ENCODE data around the gene RANBP10.

The RANBP10 gene

DNA sequence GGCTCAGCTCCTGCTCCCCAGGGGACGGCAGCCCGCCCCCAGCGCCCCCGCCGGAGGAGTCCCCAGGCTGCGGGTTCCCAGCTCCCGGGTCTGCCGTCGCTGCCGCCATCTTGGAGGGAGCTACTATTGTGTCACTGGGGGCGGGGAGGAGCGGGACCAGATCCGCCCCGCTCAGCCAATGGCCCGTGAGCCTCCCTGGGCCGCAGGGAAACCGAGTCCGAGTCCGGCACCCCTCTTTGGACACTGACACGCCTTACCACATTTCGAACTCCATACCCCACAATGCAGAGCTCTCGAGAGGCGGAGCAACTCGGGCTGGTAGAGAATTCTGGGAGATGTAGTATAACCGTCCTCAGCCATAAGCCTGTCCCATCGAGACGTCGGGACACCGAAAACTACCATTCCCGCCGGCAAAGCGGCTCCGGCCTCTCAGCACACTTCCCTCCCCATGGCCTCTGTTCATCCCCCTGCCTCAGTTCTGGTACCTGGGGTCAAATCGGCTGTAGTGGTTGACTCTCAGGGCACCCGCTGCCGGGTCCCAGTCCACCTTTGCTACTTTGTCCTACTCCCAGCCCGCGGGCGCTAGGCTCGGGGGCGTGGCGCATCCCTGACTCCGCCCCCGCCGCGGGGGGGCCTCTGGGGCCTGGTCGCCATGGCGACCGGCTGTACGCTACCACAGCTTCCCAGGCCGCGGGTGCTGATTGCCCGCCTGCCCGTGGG is at the start of gene RANBP10, which contains the start of gene TSNAXIP1:
RANBP10 (minus strand) TSS at position 133 of the 720 bp plus-strand sequence; CDS start at position 109, 24 bp downstream.
TSNAXIP1 (plus strand) TSS at position 462 of the 720 bp plus-strand sequence. CDS start 261 bp downstream, outside the sequence.
- Histone ChIP-seq H3K27ac (ENCODE audit: poor library complexity, severe bottlenecking) (no peak within 1 kb of the TSS), H3K9me3 (ENCODE audit: severe bottlenecking) (no peaks in the 10 kb centered on the region), H3K27me3 (ENCODE audit: insufficient read depth, poor library complexity, severe bottlenecking) (no peaks in the 10 kb centered on the region), H3K36me3 (ENCODE audit: low read depth) (peaks cover 24% of the 10 kb centered on the region), H3K4me1 (ENCODE audit: insufficient read depth, poor library complexity, severe bottlenecking) (no peaks in the 10 kb centered on the region), H3K4me3 (ENCODE audit: severe bottlenecking) (peak within 1 kb of the TSS; percentile 60)
- DNase-seq (ENCODE audit: low spot score) = peak; percentile 99
- ATAC-seq (ENCODE audit: low read depth) = peak; percentile 97
- TF ChIP-seq, protein P1, sequence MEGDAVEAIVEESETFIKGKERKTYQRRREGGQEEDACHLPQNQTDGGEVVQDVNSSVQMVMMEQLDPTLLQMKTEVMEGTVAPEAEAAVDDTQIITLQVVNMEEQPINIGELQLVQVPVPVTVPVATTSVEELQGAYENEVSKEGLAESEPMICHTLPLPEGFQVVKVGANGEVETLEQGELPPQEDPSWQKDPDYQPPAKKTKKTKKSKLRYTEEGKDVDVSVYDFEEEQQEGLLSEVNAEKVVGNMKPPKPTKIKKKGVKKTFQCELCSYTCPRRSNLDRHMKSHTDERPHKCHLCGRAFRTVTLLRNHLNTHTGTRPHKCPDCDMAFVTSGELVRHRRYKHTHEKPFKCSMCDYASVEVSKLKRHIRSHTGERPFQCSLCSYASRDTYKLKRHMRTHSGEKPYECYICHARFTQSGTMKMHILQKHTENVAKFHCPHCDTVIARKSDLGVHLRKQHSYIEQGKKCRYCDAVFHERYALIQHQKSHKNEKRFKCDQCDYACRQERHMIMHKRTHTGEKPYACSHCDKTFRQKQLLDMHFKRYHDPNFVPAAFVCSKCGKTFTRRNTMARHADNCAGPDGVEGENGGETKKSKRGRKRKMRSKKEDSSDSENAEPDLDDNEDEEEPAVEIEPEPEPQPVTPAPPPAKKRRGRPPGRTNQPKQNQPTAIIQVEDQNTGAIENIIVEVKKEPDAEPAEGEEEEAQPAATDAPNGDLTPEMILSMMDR (IDR thresholded peaks at IDR 0.05; ENCODE audit: poor library complexity, severe bottlenecking) = no peak

DNA sequence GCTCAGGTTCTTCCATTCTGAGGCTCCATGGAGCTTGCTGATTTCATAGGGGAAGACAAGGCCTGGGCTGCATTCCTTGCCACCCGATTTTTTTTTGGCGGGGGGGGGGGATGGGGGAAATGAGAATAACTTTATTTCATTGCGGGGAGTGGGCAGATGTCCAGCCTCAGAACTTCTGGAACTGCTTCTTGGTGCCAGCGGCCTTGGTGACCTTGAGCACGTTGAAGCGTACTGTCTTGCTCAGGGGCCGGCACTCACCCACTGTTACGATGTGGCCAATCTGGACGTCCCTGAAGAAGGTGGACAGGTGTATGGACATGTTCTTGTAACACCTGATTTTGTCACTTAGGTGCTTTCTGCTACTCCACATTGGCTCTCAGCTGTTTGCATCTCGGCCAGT is 49.4 kb upstream of the RANBP10 start:
- TF ChIP-seq, protein P1 (IDR thresholded peaks at IDR 0.05; ENCODE audit: poor library complexity, severe bottlenecking) = no peak
- H3K36me3 ChIP-seq (ENCODE audit: low read depth) = peaks cover 41% of the 10 kb centered on the region
- no peaks in the 10 kb centered on the region for H3K9me3 ChIP-seq (ENCODE audit: severe bottlenecking)
- H3K4me3 ChIP-seq (ENCODE audit: severe bottlenecking) = no peak overlapping the region
- H3K4me1 ChIP-seq (ENCODE audit: insufficient read depth, poor library complexity, severe bottlenecking) = peaks cover 26% of the 10 kb centered on the region
- DNase-seq (ENCODE audit: low spot score) = no peak
- H3K27ac ChIP-seq (ENCODE audit: poor library complexity, severe bottlenecking) = no peak overlapping the region
- no peak for ATAC-seq (ENCODE audit: low read depth)
- no peaks in the 10 kb centered on the region for H3K27me3 ChIP-seq (ENCODE audit: insufficient read depth, poor library complexity, severe bottlenecking)

DNA sequence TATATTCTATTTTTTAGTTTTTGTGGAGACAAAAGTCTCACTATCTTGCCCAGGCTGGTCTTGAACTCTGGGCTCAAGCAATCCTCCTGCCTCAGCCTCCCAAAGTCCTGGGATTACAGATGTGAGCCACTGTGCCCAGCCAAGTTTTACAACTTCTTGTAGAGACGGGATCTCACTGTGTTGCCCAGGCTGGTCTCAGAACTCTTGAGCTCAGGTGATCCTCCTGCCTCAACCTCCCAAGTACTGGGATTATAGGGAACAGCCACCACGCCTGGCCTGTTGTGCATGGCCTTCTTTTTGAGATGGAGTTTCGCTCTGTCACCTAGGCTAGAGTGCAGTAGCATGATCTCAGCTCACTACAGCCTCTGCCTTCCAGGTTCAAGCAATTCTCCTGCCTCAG is 47.3 kb upstream of the RANBP10 start:
- Histone ChIP-seq H3K9me3 (ENCODE audit: severe bottlenecking) (no peaks in the 10 kb centered on the region), H3K36me3 (ENCODE audit: low read depth) (peaks cover 43% of the 10 kb centered on the region), H3K27me3 (ENCODE audit: insufficient read depth, poor library complexity, severe bottlenecking) (no peaks in the 10 kb centered on the region), H3K27ac (ENCODE audit: poor library complexity, severe bottlenecking) (no peak overlapping the region), H3K4me3 (ENCODE audit: severe bottlenecking) (no peak overlapping the region), H3K4me1 (ENCODE audit: insufficient read depth, poor library complexity, severe bottlenecking) (peaks cover 18% of the 10 kb centered on the region)
- DNase-seq (ENCODE audit: low spot score) (no peak), ATAC-seq (ENCODE audit: low read depth) (no peak)
- TF ChIP-seq, protein P1 (IDR thresholded peaks at IDR 0.05; ENCODE audit: poor library complexity, severe bottlenecking) = no peak

DNA sequence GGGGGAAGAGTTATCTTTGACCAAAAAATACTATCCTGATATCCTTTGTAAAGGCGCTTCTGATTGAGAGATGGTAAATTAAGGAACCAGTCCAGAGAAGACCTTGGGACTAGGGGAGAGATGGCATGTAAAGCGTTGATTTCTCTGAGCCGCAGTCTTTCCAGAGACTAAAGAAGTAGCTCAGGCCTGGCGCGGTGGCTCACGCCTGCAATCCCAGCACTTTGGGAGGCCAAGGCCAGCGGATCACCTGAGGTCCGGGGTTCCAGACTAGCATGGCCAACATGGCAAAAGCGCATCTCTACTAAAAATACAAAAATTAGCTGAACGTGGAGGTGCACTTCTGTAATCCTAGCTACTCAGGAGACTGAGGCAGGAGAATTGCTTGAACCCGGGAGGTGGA is 41.8 kb upstream of the RANBP10 start:
- no peak for ATAC-seq (ENCODE audit: low read depth)
- H3K4me1 ChIP-seq (ENCODE audit: insufficient read depth, poor library complexity, severe bottlenecking) = peaks cover 18% of the 10 kb centered on the region
- H3K27ac ChIP-seq (ENCODE audit: poor library complexity, severe bottlenecking) = peak overlapping the region; percentile 85
- DNase-seq (ENCODE audit: low spot score) = no peak
- peak overlapping the region; percentile 97 for H3K4me3 ChIP-seq (ENCODE audit: severe bottlenecking)
- TF ChIP-seq, protein P1 (IDR thresholded peaks at IDR 0.05; ENCODE audit: poor library complexity, severe bottlenecking) = no peak
- peaks cover 40% of the 10 kb centered on the region for H3K36me3 ChIP-seq (ENCODE audit: low read depth)
- H3K9me3 ChIP-seq (ENCODE audit: severe bottlenecking) = no peaks in the 10 kb centered on the region
- H3K27me3 ChIP-seq (ENCODE audit: insufficient read depth, poor library complexity, severe bottlenecking) = no peaks in the 10 kb centered on the region
